Duodenal mucosa (tissue), 2 donors: ENCODE measurements around the gene KDM1B.

Source experiments
- H3K27ac ChIP-seq: one replicate; pipeline ENCODE4 v1.7.0; 2013; ENCODE audit warnings: low read depth, low read length
- H3K27me3 ChIP-seq, 2 donors: one replicate each; pipeline ENCODE4 v1.7.0; 2013; ENCODE audit warnings: low read length in 2 of 2, control low read depth in 1 of 2; ENCODE audit not compliant: insufficient read depth in 2 of 2, control insufficient read depth in 1 of 2
- H3K36me3 ChIP-seq, 2 donors: one replicate each; pipeline ENCODE4 v1.7.0; 2013; ENCODE audit warnings: low read length in 2 of 2, control low read depth in 1 of 2; ENCODE audit not compliant: insufficient read depth in 2 of 2, control insufficient read depth in 1 of 2
- H3K4me1 ChIP-seq, 2 donors: one replicate each; pipeline ENCODE4 v1.7.0; 2013; ENCODE audit warnings: low read length in 2 of 2, control low read depth in 1 of 2; ENCODE audit not compliant: insufficient read depth in 2 of 2, control insufficient read depth in 1 of 2
- H3K4me3 ChIP-seq, 2 donors: one replicate each; pipeline ENCODE4 v1.7.0; 2013; ENCODE audit warnings: low read length in 2 of 2, low read depth in 1 of 2
- H3K9ac ChIP-seq, 2 donors: one replicate each; pipeline ENCODE4 v1.7.0; 2013; ENCODE audit warnings: low read length in 2 of 2, low read depth in 1 of 2
- H3K9me3 ChIP-seq, 2 donors: one replicate each; pipeline ENCODE4 v1.7.0; 2013; ENCODE audit warnings: low read length in 2 of 2, control low read depth in 1 of 2; ENCODE audit not compliant: control insufficient read depth in 1 of 2

Gene KDM1B

DNA sequence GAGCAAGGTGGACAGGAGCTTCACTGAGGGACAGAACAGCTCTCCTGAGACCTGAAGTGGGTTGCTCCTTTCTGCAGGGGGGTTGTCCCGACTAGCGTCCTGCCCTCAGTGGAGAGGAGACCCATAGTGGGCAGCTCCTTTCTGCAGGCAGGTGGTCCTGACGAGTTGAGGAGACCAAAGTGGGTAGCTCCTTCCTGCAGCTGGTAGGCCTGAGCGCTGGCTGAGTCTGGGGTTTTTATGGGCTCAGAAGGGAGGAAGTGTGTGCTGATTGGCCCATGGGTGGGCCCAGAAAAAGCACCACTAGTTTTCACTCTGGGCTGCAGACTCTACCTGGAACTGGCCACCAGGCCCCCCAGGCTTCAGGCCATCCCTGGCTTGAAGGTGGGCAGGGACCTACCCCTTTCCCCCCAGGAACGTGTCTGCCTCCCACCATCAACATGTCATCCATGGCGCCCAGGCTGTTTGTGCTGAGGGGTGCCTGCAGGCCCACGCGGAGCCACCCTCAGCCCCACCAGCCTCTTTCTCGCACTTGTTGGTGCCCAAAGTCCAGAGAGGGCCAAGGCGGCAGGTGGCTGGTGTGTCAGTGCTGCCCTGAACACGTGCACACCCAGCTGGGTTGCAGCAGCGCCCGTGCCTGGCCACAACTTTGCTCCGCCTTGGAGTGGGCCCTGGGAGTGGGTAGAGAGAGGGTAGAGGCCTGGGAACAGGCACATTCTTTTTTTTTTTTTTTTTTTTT is 110.7 kb downstream of the KDM1B start:
- H3K9me3 ChIP-seq = no peaks in the 10 kb centered on the region
- H3K4me3 ChIP-seq = no peak overlapping the region
- no peak overlapping the region for H3K9ac ChIP-seq
- no peaks in the 10 kb centered on the region for H3K27me3 ChIP-seq
- H3K27ac ChIP-seq = no peak overlapping the region
- H3K36me3 ChIP-seq = peaks cover 0 to 3% of the 10 kb centered on the region in 2 donors
- peaks cover 27 to 38% of the 10 kb centered on the region in 2 donors for H3K4me1 ChIP-seq

DNA sequence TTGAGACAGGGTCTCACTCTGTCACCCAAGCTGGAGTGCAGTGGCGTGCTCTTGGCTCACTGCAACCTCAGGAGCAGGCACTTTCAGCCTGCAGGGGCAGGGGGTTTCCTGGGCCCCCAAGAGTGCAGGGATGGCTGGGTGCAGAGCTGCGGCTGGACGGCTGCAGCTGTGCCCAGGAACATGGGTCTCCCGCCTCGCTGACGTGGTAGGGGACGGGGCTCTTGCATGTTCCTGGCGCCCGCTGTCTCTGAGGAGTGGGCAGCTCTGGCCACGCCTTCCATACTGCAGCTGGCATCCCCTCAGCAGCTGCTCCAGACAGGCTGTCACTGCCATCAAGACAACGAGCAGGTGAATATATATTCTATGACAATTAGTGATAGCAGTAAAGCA is 111.3 kb downstream of the KDM1B start:
- no peak overlapping the region for H3K9ac ChIP-seq
- H3K9me3 ChIP-seq = no peaks in the 10 kb centered on the region
- no peak overlapping the region for H3K27ac ChIP-seq
- peaks cover 27 to 33% of the 10 kb centered on the region in 2 donors for H3K4me1 ChIP-seq
- no peaks in the 10 kb centered on the region for H3K27me3 ChIP-seq
- H3K4me3 ChIP-seq = no peak overlapping the region
- no peaks in the 10 kb centered on the region for H3K36me3 ChIP-seq

DNA sequence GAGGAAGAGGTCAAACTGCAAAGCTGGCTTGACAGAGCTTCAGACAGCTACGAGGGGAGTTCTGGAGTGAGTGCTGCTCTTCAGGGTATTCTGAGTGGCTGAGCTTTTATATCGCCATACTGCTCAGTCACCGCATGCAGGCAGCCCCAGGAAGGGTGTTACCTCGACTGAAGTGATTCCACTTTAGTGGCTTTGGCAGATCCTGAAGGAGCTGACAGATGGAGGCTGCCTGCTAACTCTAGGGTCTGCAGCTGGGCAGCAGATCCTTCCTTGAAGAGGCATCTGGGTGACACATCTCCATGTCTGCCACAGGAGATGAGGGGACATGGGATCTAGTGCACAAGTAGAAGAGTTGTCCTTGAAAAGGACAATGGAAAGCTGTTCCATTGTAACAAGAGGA is 112.8 kb downstream of the KDM1B start:
- no peaks in the 10 kb centered on the region for H3K27me3 ChIP-seq
- H3K36me3 ChIP-seq = no peaks in the 10 kb centered on the region
- H3K4me1 ChIP-seq = peaks cover 17 to 29% of the 10 kb centered on the region in 2 donors
- no peak overlapping the region for H3K4me3 ChIP-seq
- no peaks in the 10 kb centered on the region for H3K9me3 ChIP-seq
- no peak overlapping the region for H3K9ac ChIP-seq
- H3K27ac ChIP-seq = no peak overlapping the region

DNA sequence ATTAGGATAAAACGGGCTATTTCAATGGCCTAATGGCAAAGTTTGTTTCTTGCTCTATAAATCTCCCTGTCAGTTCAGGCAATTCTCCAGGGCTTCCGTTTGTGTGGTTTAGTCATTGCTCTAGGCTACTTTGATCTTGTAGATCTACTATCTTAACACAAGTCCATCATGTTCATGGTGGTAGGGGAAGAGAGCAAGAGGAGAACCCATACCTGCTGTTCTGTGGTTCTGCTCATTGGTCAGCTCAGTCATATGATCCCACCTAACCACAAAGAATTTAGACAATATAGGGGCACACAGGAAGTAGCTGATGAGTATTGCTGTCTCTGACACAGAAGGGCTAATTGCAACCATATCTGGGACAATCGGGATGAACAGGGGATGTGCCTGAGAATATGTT is 114.0 kb downstream of the KDM1B start:
- Histone ChIP-seq H3K27me3 (no peaks in the 10 kb centered on the region), H3K27ac (no peak overlapping the region)

DNA sequence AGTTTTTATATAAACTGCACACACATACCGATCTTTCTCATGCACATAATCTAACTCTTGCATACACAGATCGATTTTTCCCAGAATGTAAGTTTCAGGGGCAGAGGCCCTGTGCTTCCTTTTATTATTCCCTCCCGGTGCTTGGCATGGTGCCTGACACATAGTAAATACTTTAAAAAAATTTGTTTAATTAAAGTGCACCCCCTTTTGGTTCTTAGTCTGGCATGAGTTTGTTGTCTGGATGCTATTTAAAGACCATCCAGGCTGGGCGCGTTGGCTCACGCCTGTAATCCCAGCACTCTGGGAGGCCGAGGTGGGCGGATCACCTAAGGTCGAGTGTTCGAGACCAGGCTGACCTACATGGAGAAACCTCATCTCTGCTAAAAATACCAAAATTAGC is 114.5 kb downstream of the KDM1B start:
- Histone ChIP-seq H3K9me3 (no peaks in the 10 kb centered on the region), H3K9ac (no peak overlapping the region), H3K27ac (no peak overlapping the region), H3K36me3 (no peaks in the 10 kb centered on the region), H3K27me3 (no peaks in the 10 kb centered on the region), H3K4me1 (peaks cover 17 to 29% of the 10 kb centered on the region in 2 donors), H3K4me3 (no peak overlapping the region)

More for the DNA sequence above, 114.0 kb downstream of the KDM1B start:
- Histone ChIP-seq H3K4me1 (peaks cover 17 to 29% of the 10 kb centered on the region in 2 donors), H3K4me3 (no peak overlapping the region), H3K9me3 (no peaks in the 10 kb centered on the region), H3K36me3 (no peaks in the 10 kb centered on the region), H3K9ac (no peak overlapping the region)

DNA sequence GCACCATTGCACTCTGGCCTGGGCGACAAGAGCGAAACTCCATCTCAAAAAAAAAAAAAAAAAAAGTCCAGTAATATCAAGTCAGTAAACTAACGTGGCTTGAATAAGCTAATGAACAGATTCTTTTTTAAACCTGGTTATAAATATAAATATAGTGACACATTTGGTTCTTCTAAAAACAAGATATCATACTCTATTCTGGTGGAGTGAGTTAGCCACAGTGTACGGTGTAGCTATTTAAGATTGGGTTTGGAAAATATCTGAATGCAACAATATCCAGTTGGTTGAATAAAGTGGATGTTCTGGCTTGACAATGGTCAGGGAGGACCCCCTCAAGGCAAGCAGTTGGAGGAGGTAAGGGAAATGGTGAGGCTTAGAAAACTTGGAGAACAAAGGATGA is 115.0 kb downstream of the KDM1B start:
- no peak overlapping the region for H3K4me3 ChIP-seq
- no peaks in the 10 kb centered on the region for H3K27me3 ChIP-seq
- H3K9ac ChIP-seq = no peak overlapping the region
- no peaks in the 10 kb centered on the region for H3K36me3 ChIP-seq
- H3K27ac ChIP-seq = no peak overlapping the region
- no peaks in the 10 kb centered on the region for H3K9me3 ChIP-seq
- H3K4me1 ChIP-seq = peaks cover 12 to 25% of the 10 kb centered on the region in 2 donors
